Memory B cell (primary cell): ENCODE measurements around the gene GAR1.
A peak's percentile ranks its signal among the peaks of the same experiment; 100 is the strongest.
"Not testable (repeated sequence)": the region's sequence is repeated elsewhere in the genome, so short reads cannot be mapped to it uniquely, and the experiment has no call there.

Experiments used
- ATAC-seq: fragments of 150-1000 bp; cut with Tn5 transposase; 2 replicates; pipeline ENCODE4 v1.10.0; 2021; ENCODE audit warnings: low read depth, mild to moderate bottlenecking, moderate library complexity
- DNase-seq, 2 donors: peaks; one replicate each; pipeline ENCODE4 v3.0.0; 2022; ENCODE audit warnings: low spot score in 2 of 2
- H3K27ac Mint-ChIP-seq: one replicate; pipeline ENCODE4 v1.8.0; 2022; ENCODE audit warnings: mild to moderate bottlenecking, moderate library complexity, mixed read lengths
- H3K27me3 Mint-ChIP-seq: one replicate; pipeline ENCODE4 v1.8.0; 2022; ENCODE audit warnings: mixed read lengths
- H3K36me3 Mint-ChIP-seq: one replicate; pipeline ENCODE4 v1.8.0; 2022; ENCODE audit warnings: mild to moderate bottlenecking, mixed read lengths
- H3K4me1 Mint-ChIP-seq: one replicate; pipeline ENCODE4 v1.8.0; 2022; ENCODE audit warnings: mixed read lengths
- H3K4me3 Mint-ChIP-seq: one replicate; pipeline ENCODE4 v1.8.0; 2022; ENCODE audit warnings: mild to moderate bottlenecking, moderate library complexity, mixed read lengths
- H3K9me3 Mint-ChIP-seq: one replicate; pipeline ENCODE4 v1.8.0; 2022; ENCODE audit warnings: mixed read lengths

GAR1 gene

DNA sequence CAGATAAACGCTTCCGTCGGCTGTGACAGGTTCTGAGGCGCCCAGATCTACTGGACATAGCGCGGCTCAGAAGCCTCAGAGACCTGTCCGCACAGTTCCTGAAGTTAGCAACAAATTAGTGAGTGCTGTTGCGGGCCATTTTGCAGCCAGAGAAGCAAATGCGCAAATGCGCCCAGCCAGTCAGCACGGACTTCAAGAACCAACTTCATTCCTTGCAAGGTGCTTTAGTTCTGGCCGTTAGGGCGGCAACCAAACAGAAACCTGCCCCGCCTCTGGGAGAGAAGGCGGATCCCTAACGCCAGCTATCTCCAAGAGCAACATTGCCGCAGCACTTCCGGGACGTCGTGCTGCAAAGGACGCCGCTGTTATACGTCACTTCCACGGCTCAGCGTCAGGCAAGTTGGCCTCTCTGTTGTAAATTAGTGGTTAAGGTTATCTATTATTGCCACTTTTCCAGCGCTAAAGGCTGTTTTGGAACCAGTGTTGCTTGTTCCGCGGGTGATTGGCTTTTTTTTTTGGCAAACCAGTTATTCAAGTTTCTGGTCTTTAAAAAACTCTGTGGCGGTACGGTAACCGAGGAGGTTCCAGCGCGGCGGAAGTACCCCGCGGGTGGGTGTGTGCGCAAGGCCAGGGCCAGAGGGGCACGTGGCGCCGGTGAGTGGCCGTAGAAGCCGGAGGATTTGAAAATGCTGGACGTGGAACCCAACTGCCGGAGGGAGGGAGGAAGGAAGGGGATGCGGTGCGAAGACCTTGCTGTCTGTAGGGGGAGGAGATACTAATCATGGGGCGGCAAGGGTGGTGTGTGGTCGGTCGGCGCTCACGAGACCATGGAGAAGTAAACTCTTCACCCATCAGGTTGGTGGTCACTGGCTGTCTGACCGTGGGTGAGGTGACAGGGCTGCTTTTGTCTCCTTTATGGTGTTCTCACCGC, at the start of gene GAR1:
GAR1 (plus strand) TSS at position 612 of the 931 bp plus-strand sequence. CDS start 403 bp downstream, outside the sequence.
- no peaks in the 10 kb centered on the region for H3K9me3 Mint-ChIP-seq

GRCh38 chr4:109782092-109782491, 33.5 kb upstream of the GAR1 start:
- H3K9me3 Mint-ChIP-seq = not testable (repeated sequence)

More for the DNA sequence above, at the start of gene GAR1:
- ATAC-seq = peak; percentile 95
- peaks cover 17% of the 10 kb centered on the region for H3K36me3 Mint-ChIP-seq
- no peaks in the 10 kb centered on the region for H3K27me3 Mint-ChIP-seq
- peak within 1 kb of the TSS; percentile 97 for H3K4me3 Mint-ChIP-seq
- peak within 1 kb of the TSS; percentile 91 for H3K27ac Mint-ChIP-seq
- peaks cover 27% of the 10 kb centered on the region for H3K4me1 Mint-ChIP-seq
- DNase-seq = peak; percentile 63 to 65

DNA sequence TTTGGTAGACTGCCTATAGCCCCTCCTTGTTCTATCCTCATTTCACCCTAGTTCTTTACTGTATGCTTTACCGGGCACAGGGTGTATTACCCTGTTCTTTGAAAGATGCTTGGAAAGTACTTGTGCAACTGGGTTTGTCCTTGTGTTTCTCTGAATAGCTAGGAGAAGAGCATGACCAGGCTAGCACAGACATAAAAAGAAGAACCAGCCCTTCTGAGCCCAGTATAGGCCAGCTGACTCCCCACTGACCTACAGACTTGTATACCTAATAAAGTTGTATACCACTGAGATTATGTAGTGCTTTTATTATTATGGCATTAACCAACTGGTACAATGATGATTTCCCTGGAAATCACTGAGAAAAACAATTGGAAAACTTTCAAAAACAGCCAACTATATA, 28.7 kb upstream of the GAR1 start:
- peaks cover 7% of the 10 kb centered on the region for H3K9me3 Mint-ChIP-seq

More at GRCh38 chr4:109782092-109782491, 33.5 kb upstream of the GAR1 start:
- not testable (repeated sequence) for H3K36me3 Mint-ChIP-seq, H3K27me3 Mint-ChIP-seq, ATAC-seq, H3K4me3 Mint-ChIP-seq, DNase-seq, H3K4me1 Mint-ChIP-seq, H3K27ac Mint-ChIP-seq

GRCh38 chr4:109787807-109788206, 27.8 kb upstream of the GAR1 start:
- Mint-ChIP-seq H3K4me1 (no peaks in the 10 kb centered on the region), H3K27ac (no peak overlapping the region), H3K27me3 (no peaks in the 10 kb centered on the region), H3K36me3 (no peaks in the 10 kb centered on the region), H3K9me3 (peaks cover 4% of the 10 kb centered on the region), H3K4me3 (no peak overlapping the region)
- no peak for ATAC-seq
- no peak for DNase-seq

More for the DNA sequence above, 28.7 kb upstream of the GAR1 start:
- Mint-ChIP-seq H3K4me3 (no peak overlapping the region), H3K27me3 (no peaks in the 10 kb centered on the region), H3K36me3 (no peaks in the 10 kb centered on the region), H3K27ac (no peak overlapping the region), H3K4me1 (no peaks in the 10 kb centered on the region)
- no peak for ATAC-seq
- DNase-seq = no peak

DNA sequence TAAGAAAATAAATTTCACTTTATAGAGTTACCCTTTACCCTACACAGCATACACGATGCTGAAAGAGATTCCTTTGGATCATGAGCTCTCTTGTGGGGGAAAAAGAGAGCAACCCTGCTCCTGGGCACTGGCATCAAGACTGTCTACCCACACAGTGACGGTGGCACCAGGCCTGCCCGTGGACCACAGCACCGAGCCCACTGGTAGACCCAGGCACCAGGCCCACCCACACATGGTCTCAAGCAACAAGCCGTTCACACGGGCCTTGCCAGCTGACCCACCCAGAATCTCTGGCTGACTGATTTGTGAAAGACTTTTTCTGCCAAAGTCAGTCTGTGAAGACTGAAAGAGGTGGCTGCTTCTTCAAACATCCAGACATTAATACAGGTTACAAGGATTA, 20.5 kb upstream of the GAR1 start:
- H3K4me3 Mint-ChIP-seq = no peak overlapping the region
- H3K27me3 Mint-ChIP-seq = peaks cover 6% of the 10 kb centered on the region
- no peaks in the 10 kb centered on the region for H3K4me1 Mint-ChIP-seq
- ATAC-seq (no peak), DNase-seq (no peak)
- H3K36me3 Mint-ChIP-seq = peaks cover 4% of the 10 kb centered on the region
- H3K27ac Mint-ChIP-seq = no peak overlapping the region
- peaks cover 15% of the 10 kb centered on the region for H3K9me3 Mint-ChIP-seq

DNA sequence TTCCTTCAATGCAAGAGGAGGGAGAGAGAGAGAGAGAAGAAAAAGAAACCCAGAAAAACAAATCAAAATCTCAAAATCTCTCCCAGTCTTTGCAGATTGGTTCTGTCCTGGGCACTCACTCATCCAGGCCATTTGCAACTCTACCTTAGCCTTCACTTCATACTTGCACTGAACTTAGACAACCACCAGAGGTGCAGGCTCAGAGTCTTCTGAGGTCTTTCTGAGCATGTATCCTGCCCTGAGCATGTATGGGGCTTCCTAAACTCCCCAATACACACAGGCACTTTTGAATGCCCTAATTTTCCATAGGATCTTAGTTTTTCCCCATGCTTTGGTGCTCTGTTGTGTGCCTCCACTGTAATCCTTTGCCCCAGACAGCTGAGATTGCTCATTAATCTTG, 16.7 kb upstream of the GAR1 start:
- Mint-ChIP-seq H3K27me3 (peaks cover 5% of the 10 kb centered on the region), H3K9me3 (peaks cover 14% of the 10 kb centered on the region), H3K36me3 (peaks cover 4% of the 10 kb centered on the region), H3K4me1 (no peaks in the 10 kb centered on the region), H3K4me3 (no peak overlapping the region), H3K27ac (no peak overlapping the region)
- DNase-seq (no peak), ATAC-seq (no peak)

DNA sequence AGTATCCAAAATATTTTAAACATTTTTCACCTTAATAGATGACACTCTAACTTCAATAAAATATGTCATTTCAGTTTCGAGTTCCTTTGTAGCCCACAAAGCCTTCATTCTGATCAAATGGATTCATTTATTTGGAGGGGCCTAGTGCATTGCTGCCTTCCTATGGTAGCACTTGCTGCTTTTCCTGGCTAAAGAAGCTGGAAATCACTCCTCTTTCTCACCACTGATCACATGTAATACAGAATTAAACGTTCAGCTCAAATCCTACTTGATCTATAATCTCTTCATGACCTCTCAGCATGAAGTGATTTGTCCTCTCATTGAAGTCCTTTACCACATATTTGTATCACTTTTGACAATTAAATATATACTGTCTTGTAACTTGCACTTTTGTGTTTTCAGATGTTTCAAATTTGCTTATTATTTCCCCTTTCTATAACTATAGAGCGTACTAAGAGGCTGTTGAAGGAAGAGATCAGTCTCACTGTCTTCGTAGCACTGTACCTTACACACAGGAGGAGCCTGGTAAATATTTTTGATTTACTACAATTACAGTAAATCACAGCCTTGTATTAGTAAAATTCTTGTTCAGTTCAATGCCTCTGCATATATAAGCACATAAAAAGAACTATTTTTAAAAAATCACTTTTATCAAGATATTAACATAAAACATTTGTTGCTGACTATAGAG, 14.3 kb upstream of the GAR1 start:
- H3K27ac Mint-ChIP-seq = no peak overlapping the region
- no peaks in the 10 kb centered on the region for H3K36me3 Mint-ChIP-seq
- peaks cover 2% of the 10 kb centered on the region for H3K27me3 Mint-ChIP-seq
- H3K4me1 Mint-ChIP-seq = no peaks in the 10 kb centered on the region
- ATAC-seq (no peak), DNase-seq (no peak)
- H3K9me3 Mint-ChIP-seq = peaks cover 3% of the 10 kb centered on the region
- no peak overlapping the region for H3K4me3 Mint-ChIP-seq

DNA sequence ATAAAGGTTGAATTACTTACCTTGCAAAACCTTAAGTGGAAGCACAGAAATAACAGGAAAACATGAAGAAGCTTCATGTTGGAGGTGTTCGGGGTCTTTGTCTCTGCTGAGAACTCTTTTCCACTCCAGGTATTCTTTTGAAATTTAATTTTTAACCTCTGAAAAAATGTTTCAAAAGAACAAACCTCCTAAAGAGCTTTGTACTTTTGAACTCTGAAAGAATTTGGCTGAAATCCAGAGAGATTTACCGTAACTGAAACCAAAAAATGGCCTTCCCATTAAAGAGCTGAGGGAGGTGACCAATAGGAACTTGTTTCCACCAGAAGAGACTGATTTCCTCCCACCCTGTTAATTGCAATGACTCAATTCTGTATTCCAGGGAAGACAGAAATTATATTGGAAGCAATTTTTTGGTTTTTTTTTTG, 13.7 kb upstream of the GAR1 start, which contains the start of gene CFI:
CFI (minus strand) TSS at position 105 of the 425 bp plus-strand sequence; CDS start at position 77, 28 bp downstream.
- no peaks in the 10 kb centered on the region for H3K36me3 Mint-ChIP-seq
- DNase-seq = no peak

GRCh38 chr4:109803924-109804571, 11.5 kb upstream of the GAR1 start:
- peak; percentile 63 for ATAC-seq

More for the DNA sequence above, 13.7 kb upstream of the GAR1 start, which contains the start of gene CFI:
- no peak within 1 kb of the TSS for H3K27ac Mint-ChIP-seq
- H3K4me3 Mint-ChIP-seq = no peak within 1 kb of the TSS
- no peaks in the 10 kb centered on the region for H3K4me1 Mint-ChIP-seq
- H3K9me3 Mint-ChIP-seq = peaks cover 3% of the 10 kb centered on the region
- H3K27me3 Mint-ChIP-seq = peaks cover 2% of the 10 kb centered on the region
- ATAC-seq = no peak

GRCh38 chr4:109809655-109810054, 5.9 kb upstream of the GAR1 start:
- no peaks in the 10 kb centered on the region for H3K36me3 Mint-ChIP-seq
- peaks cover 5% of the 10 kb centered on the region for H3K27me3 Mint-ChIP-seq
- peaks cover 2% of the 10 kb centered on the region for H3K4me1 Mint-ChIP-seq
- no peak overlapping the region for H3K4me3 Mint-ChIP-seq
- no peak for DNase-seq
- no peak overlapping the region for H3K27ac Mint-ChIP-seq
- H3K9me3 Mint-ChIP-seq = no peaks in the 10 kb centered on the region
- no peak for ATAC-seq

More at GRCh38 chr4:109803924-109804571, 11.5 kb upstream of the GAR1 start:
- peak in 1 of 2 donors; percentile 3 for DNase-seq
- H3K36me3 Mint-ChIP-seq = no peaks in the 10 kb centered on the region
- no peak overlapping the region for H3K27ac Mint-ChIP-seq
- H3K4me3 Mint-ChIP-seq = no peak overlapping the region
- H3K4me1 Mint-ChIP-seq = no peaks in the 10 kb centered on the region
- no peaks in the 10 kb centered on the region for H3K9me3 Mint-ChIP-seq
- peaks cover 5% of the 10 kb centered on the region for H3K27me3 Mint-ChIP-seq

DNA sequence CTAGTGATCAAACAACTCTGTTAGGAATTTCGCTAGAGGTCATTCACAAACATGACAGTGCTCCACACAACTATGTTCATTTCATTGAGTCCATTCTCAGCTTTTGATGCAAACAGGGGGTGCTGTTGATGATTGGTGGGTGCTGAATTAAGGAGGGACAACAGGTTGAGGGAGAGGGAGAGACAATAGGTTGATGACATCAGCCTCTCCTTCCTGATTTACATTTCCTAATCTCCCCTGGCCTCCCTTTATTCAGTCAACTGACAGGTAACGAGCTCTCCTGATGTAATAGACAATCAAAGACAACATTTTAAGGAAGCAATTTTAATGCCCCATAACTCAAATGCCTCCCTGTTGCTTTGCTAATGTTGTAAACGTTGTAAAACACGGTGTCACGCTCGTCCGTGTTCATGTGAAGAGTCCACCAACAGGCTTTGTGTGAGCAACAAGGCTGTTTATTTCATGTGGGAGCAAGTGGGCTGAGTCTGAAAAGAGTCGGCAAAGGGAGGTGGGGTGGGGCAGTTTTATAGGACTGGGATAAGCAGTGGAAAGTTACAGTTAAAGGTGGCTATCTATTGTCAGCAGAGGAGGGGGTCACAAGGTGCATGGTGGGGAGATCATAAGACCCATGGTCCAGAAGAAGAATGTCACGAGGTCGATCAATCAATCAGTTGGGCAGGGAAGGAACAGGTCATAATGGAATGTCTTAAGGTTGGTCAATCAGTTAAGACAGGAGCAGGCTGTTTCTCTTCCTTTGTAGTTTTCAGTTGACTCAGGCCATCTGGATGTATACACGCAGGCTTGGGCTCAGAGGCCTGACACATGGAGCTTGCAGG, 4.8 kb upstream of the GAR1 start:
- Mint-ChIP-seq H3K27me3 (peaks cover 5% of the 10 kb centered on the region), H3K27ac (no peak overlapping the region), H3K36me3 (no peaks in the 10 kb centered on the region), H3K4me3 (no peak overlapping the region), H3K9me3 (no peaks in the 10 kb centered on the region), H3K4me1 (peaks cover 8% of the 10 kb centered on the region)
- DNase-seq (no peak), ATAC-seq (no peak)

DNA sequence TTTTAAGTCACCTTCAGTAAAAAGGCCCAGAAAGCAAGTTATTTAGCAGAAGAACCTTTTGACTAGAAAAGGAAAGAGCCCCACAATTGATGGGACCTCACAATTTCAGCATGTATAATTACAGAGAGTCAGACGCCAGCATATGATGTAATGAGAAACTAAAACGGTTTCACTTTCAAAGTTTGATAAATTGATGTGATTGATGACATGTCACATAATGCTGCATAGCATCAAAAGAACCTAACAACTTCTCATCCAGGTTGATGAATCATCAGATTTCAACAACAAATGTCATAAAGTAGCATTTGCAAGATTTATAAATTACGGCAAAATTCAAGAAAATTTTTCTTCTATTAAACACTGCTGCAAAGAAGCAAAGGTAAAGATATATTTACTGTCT, 3.9 kb upstream of the GAR1 start:
- Mint-ChIP-seq H3K4me3 (no peak overlapping the region), H3K27me3 (peaks cover 3% of the 10 kb centered on the region), H3K27ac (no peak overlapping the region), H3K36me3 (no peaks in the 10 kb centered on the region), H3K4me1 (peaks cover 15% of the 10 kb centered on the region), H3K9me3 (no peaks in the 10 kb centered on the region)
- ATAC-seq (no peak), DNase-seq (no peak)

DNA sequence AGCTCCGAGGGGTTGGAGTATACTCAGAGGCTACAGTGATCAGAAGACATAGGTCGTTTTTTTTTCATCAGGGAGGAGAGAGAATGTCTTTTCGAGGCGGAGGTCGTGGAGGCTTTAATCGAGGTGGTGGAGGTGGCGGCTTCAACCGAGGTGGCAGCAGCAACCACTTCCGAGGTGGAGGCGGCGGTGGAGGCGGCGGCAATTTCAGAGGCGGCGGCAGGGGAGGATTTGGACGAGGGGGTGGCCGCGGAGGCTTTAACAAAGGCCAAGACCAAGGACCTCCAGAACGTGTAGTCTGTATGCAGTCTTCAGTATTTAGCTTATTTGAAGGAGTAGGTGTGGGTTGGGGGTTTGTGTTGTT, 500 bp downstream of the GAR1 start:
- DNase-seq (peak in 1 of 2 donors; percentile 5), ATAC-seq (peak; percentile 4)
- Mint-ChIP-seq H3K4me1 (peaks cover 27% of the 10 kb centered on the region), H3K4me3 (peak overlapping the region; percentile 97), H3K9me3 (no peaks in the 10 kb centered on the region), H3K27me3 (no peaks in the 10 kb centered on the region), H3K36me3 (peaks cover 19% of the 10 kb centered on the region), H3K27ac (peak overlapping the region; percentile 91)
